HepG2 (cell line): ENCODE results near the gene C12orf60. TPM values are rescaled to one million over a fixed set of nuclear protein-coding genes. Genes with fewer than 3 reads are reported as not detected.

Experiments used
- ATAC-seq: fragments of 200-7000 bp; cut with Tn5 transposase; 3 replicates; pipeline ENCODE4 v1.9.1; 2020; ENCODE audit warnings: mild to moderate bottlenecking, moderate library complexity
- BruUV-seq: library from RNA; stranded (reverse); fragments of 400-500 nt; replicated peaks from 2 replicates; lab custom pipeline; 2021; lab: Mats Ljungman, UMichigan
- CTCF ChIA-PET: fragments of 300-600 bp; formaldehyde crosslinking; extraction: SDS; loops from one replicate; lab custom pipeline; 2021; ENCODE audit warnings: low total read pairs, inconsistent platforms, low intra/inter-chr PET ratio; lab: Yijun Ruan, JAX
- POLR2A ChIA-PET: fragments of 350-600 bp; sonication (Branson Sonifier 250); formaldehyde crosslinking; loops from one replicate; lab custom pipeline; 2020; ENCODE audit warnings: antibody characterized with exemption, inconsistent platforms; lab: Yijun Ruan, JAX
- DNase-seq: peaks from one replicate; pipeline ENCODE4 v3.0.0-alpha.2; 2015; ENCODE audit warnings: low spot score
- FAIRE-seq: peaks from 3 replicates; lab custom pipeline; 2011; peaks lifted over from hg19 to GRCh38; lab: Jason Lieb, UNC
- H2AFZ ChIP-seq: one replicate; pipeline ENCODE4 v1.6.1; 2011; ENCODE audit warnings: low read length, inconsistent platforms
- H3K27ac ChIP-seq: fragments of 300-600 bp; 3 replicates; pipeline ENCODE4 v1.8.0; 2011; ENCODE audit warnings: mixed run types, mild to moderate bottlenecking, mixed read lengths, low read length, inconsistent platforms; ENCODE audit not compliant: insufficient read depth; ENCODE audit errors: extremely low read length
- H3K27me3 ChIP-seq, 2 experiments: fragments of 200-600 bp in 1 of 2; 2 replicates in 1 of 2; 3 replicates in 1 of 2; pipeline versions ENCODE4 v1.6.0 to v1.8.0; 2011; ENCODE audit warnings: low read length in 2 of 2, mild to moderate bottlenecking in 2 of 2, moderate library complexity in 2 of 2, inconsistent platforms in 1 of 2; ENCODE audit not compliant: insufficient read depth in 2 of 2, control insufficient read depth in 1 of 2
- H3K36me3 ChIP-seq, 2 experiments: fragments of 200-600 bp in 1 of 2; replicated peaks in 1 of 2; 2 replicates in 1 of 2; 3 replicates in 1 of 2; pipeline versions ENCODE4 v1.5.1 to v1.8.0; 2011; ENCODE audit warnings: low read length in 2 of 2, inconsistent platforms in 1 of 2; ENCODE audit not compliant: insufficient read depth in 2 of 2, control insufficient read depth in 1 of 2
- H3K4me1 ChIP-seq: 2 replicates; pipeline ENCODE4 v1.5.1; 2012; ENCODE audit warnings: low read length, inconsistent platforms; ENCODE audit not compliant: insufficient read depth
- H3K4me2 ChIP-seq: 2 replicates; pipeline ENCODE4 v1.6.0; 2011; ENCODE audit warnings: low read depth, low read length, inconsistent platforms
- H3K4me3 ChIP-seq, 3 experiments: fragments of 200-600 bp in 1 of 3; sonication (generic), shearing (Covaris generic) in 1 of 3; replicated peaks in 1 of 3; 2 replicates each; pipeline ENCODE4 v1.5.1; 2011 to 2016; ENCODE audit warnings: low read length in 3 of 3, inconsistent platforms in 2 of 3, low read depth in 2 of 3, mild to moderate bottlenecking in 2 of 3, control low read depth in 1 of 3, mixed read lengths in 1 of 3; ENCODE audit not compliant: insufficient read depth in 1 of 3
- H3K79me2 ChIP-seq: one replicate; pipeline ENCODE4 v1.6.1; 2011; ENCODE audit warnings: low read length, inconsistent platforms; ENCODE audit not compliant: insufficient read depth
- H3K9ac ChIP-seq: 2 replicates; pipeline ENCODE4 v1.6.0; 2011; ENCODE audit warnings: mild to moderate bottlenecking, low read depth, low read length, inconsistent platforms; ENCODE audit not compliant: insufficient read depth
- H3K9me3 ChIP-seq: 2 replicates; pipeline ENCODE4 v1.5.1; 2012; ENCODE audit warnings: mild to moderate bottlenecking, low read length
- H4K20me1 ChIP-seq: 2 replicates; pipeline ENCODE4 v1.6.0; 2011; ENCODE audit warnings: inconsistent platforms, mild to moderate bottlenecking, low read length, moderate library complexity; ENCODE audit not compliant: insufficient read depth
- CCDC6 ChIP-seq: sonication (generic); formaldehyde crosslinking; IDR thresholded peaks from 2 replicates; pipeline ENCODE4 v1.8.1; 2022; ENCODE audit warnings: mild to moderate bottlenecking, missing genetic modification reagents, moderate library complexity
- ESRRA ChIP-seq: sonication (generic); formaldehyde crosslinking; IDR thresholded peaks from 2 replicates; pipeline ENCODE4 v1.5.1; 2020; ENCODE audit warnings: mild to moderate bottlenecking, low read depth, missing genetic modification reagents
- FOXC1 ChIP-seq: sonication (generic); formaldehyde crosslinking; IDR thresholded peaks from 2 replicates; pipeline ENCODE4 v1.8.0; 2022; ENCODE audit warnings: mild to moderate bottlenecking, missing genetic modification reagents, borderline replicate concordance
- GATA4 ChIP-seq: sonication (generic); IDR thresholded peaks from 2 replicates; pipeline ENCODE4 v1.6.1; 2016; ENCODE audit warnings: antibody characterized with exemption, low read depth, borderline replicate concordance
- HIVEP1 ChIP-seq: sonication (generic); formaldehyde crosslinking; IDR thresholded peaks from 2 replicates; pipeline ENCODE4 v1.4.0; 2020; ENCODE audit warnings: mild to moderate bottlenecking, missing genetic modification reagents
- MEF2D ChIP-seq: sonication (generic); formaldehyde crosslinking; IDR thresholded peaks from 2 replicates; pipeline ENCODE4 v1.5.1; 2020; ENCODE audit warnings: mild to moderate bottlenecking, missing genetic modification reagents
- MIER2 ChIP-seq: IDR thresholded peaks from 2 replicates; pipeline ENCODE4 v1.6.1; 2016; ENCODE audit warnings: missing biosample characterization, missing genetic modification reagents
- RARA ChIP-seq: IDR thresholded peaks from 2 replicates; pipeline ENCODE4 v1.6.1; 2016; ENCODE audit warnings: missing genetic modification reagents, missing compliant biosample characterization
- SETDB1 ChIP-seq: sonication (generic); formaldehyde crosslinking; IDR thresholded peaks from 2 replicates; pipeline ENCODE4 v1.5.1; 2020; ENCODE audit warnings: missing genetic modification reagents, mild to moderate bottlenecking, borderline replicate concordance
- TARDBP ChIP-seq: sonication (generic); formaldehyde crosslinking; IDR thresholded peaks from 2 replicates; pipeline ENCODE4 v1.8.0; 2022; ENCODE audit warnings: mild to moderate bottlenecking, missing genetic modification reagents
- TEAD2 ChIP-seq: sonication (generic); formaldehyde crosslinking; IDR thresholded peaks from 2 replicates; pipeline ENCODE4 v1.9.0; 2021; ENCODE audit warnings: missing genetic modification reagents
- TOPORS ChIP-seq: sonication (generic); formaldehyde crosslinking; IDR thresholded peaks from 2 replicates; pipeline ENCODE4 v1.8.0; 2023; ENCODE audit warnings: mild to moderate bottlenecking, missing genetic modification reagents
- ZNF260 ChIP-seq: sonication (generic); formaldehyde crosslinking; IDR thresholded peaks from 2 replicates; pipeline ENCODE4 v1.4.0; 2020; ENCODE audit warnings: missing genetic modification reagents, low read depth, mild to moderate bottlenecking, borderline replicate concordance
- ZNF430 ChIP-seq: sonication (generic); formaldehyde crosslinking; IDR thresholded peaks from 2 replicates; pipeline ENCODE4 v1.9.0; 2021; ENCODE audit warnings: mild to moderate bottlenecking, missing genetic modification reagents
- ZNF614 ChIP-seq: IDR thresholded peaks from 2 replicates; pipeline ENCODE4 v1.6.1; 2018; ENCODE audit warnings: missing biosample characterization, missing genetic modification reagents, inconsistent platforms, borderline replicate concordance
- ZNF629 ChIP-seq: sonication (generic); formaldehyde crosslinking; conservative IDR thresholded peaks from 2 replicates; pipeline ENCODE4 v1.5.0; 2020; ENCODE audit warnings: missing genetic modification reagents
- WGBS: methylation state at CpG from one replicate; pipeline ENCODE4 v1.1.6; 2017; ENCODE audit warnings: low lambda C conversion rate; 5-methylcytosine and 5-hydroxymethylcytosine counted together
- in situ Hi-C: cut with HindIII; loops from 2 replicates; pipeline ENCODE4 v1.10.0; 2017; ENCODE audit warnings: low pct_unique_long_range_greater_than_20kb; ENCODE audit not compliant: extremely low pct_ligation_motif_present
- intact Hi-C: fragments of 100-400 bp; cut with micrococcal nuclease; formaldehyde crosslinking; loops from one replicate; pipeline ENCODE4 v1.10.0; 2022; ENCODE audit not compliant: unreplicated experiment
- polyA plus RNA-seq, 8 experiments: library from polyadenylated mRNA; depleted of rRNA in 3 of 8; stranded (reverse) in 7 of 8; unstranded in 1 of 8; fragments of >200 nt; fragmentation: Illumina TruSeq in 4 of 8; extraction: Trizol in 4 of 8; gene quantifications; 2 replicates each; pipeline versions ENCODE4 v1.2.1 to v1.2.3, GENCODE V29; 2011 to 2016; ENCODE audit warnings: low read depth in 4 of 8, missing spikeins in 1 of 8, mixed read lengths in 1 of 8; ENCODE audit not compliant: insufficient read depth in 1 of 8
- total RNA-seq, 5 experiments: library from RNA; depleted of rRNA; stranded (reverse); fragments of >200 nt; fragmentation: Illumina TruSeq; extraction: Trizol; gene quantifications; 2 replicates each; pipeline ENCODE4 v1.2.3, GENCODE V29; 2016; ENCODE audit warnings: low read depth in 1 of 5
- TF ChIP-seq, protein P1 (sequence below): sonication (generic); formaldehyde crosslinking; IDR thresholded peaks from 2 replicates; pipeline ENCODE4 v1.8.0; 2022; ENCODE audit warnings: mild to moderate bottlenecking, missing genetic modification reagents, moderate library complexity
- TF ChIP-seq, protein P2 (sequence below): sonication (generic); formaldehyde crosslinking; IDR thresholded peaks from 2 replicates; pipeline ENCODE4 v1.5.1; 2020; ENCODE audit warnings: missing genetic modification reagents, mild to moderate bottlenecking, borderline replicate concordance
- TF ChIP-seq, protein P3 (sequence below): sonication (generic); formaldehyde crosslinking; IDR thresholded peaks from 2 replicates; pipeline ENCODE4 v1.5.1; 2020; ENCODE audit warnings: missing genetic modification reagents, mild to moderate bottlenecking, borderline replicate concordance

The C12orf60 gene
- total and polyA plus RNA-seq, 2 of the 13 experiments (the other 11 are each of a cell fraction or from before 2014, with no cell fraction given): 0.55 to 1.4 TPM

DNA sequence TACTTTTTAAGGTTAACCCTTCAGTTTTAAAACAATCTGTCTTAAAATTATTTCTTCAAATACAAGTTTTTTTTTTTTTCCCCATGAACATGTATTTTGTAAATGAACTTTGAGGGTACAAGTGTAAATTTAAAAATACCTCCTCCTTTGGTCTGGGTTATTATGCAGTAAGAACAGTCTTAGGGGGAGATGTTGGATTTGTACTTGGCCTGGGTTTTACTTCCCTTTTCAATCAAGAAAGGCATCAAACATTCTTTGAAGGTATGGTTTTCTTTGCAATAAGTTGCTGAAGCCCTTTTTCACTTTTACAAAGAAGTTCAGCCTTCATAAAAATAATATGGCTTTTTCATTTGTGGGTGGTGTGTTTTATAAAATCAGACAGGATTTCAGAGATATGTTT lies 20.7 kb upstream of the C12orf60 start:
- no peak overlapping the region for H3K4me2 ChIP-seq
- H4K20me1 ChIP-seq: no peaks in the 10 kb centered on the region
- DNase-seq (no peak), FAIRE-seq (no peak), ATAC-seq (no peak)
- TF ChIP-seq ESRRA (CRISPR knock-in tag): no peak
- TF ChIP-seq CCDC6: no peak
- TF ChIP-seq, protein P1, sequence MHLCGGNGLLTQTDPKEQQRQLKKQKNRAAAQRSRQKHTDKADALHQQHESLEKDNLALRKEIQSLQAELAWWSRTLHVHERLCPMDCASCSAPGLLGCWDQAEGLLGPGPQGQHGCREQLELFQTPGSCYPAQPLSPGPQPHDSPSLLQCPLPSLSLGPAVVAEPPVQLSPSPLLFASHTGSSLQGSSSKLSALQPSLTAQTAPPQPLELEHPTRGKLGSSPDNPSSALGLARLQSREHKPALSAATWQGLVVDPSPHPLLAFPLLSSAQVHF (CRISPR knock-in tag): no peak
- TF ChIP-seq MIER2 (CRISPR knock-in tag): no peak
- in situ Hi-C loops (no loop called here), intact Hi-C loops (no loop called here)
- no peak overlapping the region for H3K27ac ChIP-seq
- H3K27me3 ChIP-seq: no peaks in the 10 kb centered on the region; a peak in 1 of 5 replicates
- BruUV-seq: no TSS peak
- no peak overlapping the region for H3K4me3 ChIP-seq
- ChIA-PET POLR2A (interaction anchor here (3.3 kb wide), 1 partner anchor 12 kb away, joined by 26 read pairs; a partner anchor contains a TSS), CTCF (no interaction called here)
- no peak overlapping the region for H3K9ac ChIP-seq
- no peaks in the 10 kb centered on the region for H3K79me2 ChIP-seq
- H2AFZ ChIP-seq: no peak overlapping the region
- H3K4me1 ChIP-seq: peaks cover 18% of the 10 kb centered on the region
- no peaks in the 10 kb centered on the region for H3K9me3 ChIP-seq
- peaks cover 2 to 10% of the 10 kb centered on the region in 2 experiments; a peak in 3 of 5 replicates for H3K36me3 ChIP-seq

- no peaks in the 10 kb centered on the region for H3K9me3 ChIP-seq
- intact Hi-C loops (no loop called here), in situ Hi-C loops (no loop called here)
- H3K9ac ChIP-seq: no peak overlapping the region
- CTCF ChIA-PET: no interaction called here
- peaks cover 7 to 27% of the 10 kb centered on the region in 2 experiments; a peak in 4 of 5 replicates for H3K36me3 ChIP-seq
- H3K4me3 ChIP-seq: no peak overlapping the region
- H3K27me3 ChIP-seq: no peaks in the 10 kb centered on the region; a peak in 1 of 5 replicates
- H4K20me1 ChIP-seq: no peaks in the 10 kb centered on the region
- FAIRE-seq (no peak), DNase-seq (no peak), ATAC-seq (no peak)
- H3K79me2 ChIP-seq: no peaks in the 10 kb centered on the region
- no peak overlapping the region for H2AFZ ChIP-seq
- WGBS: 97% methylated on average over 2 of the region's 2 CpGs
- TF ChIP-seq ZNF614 (CRISPR knock-in tag) (no peak), TEAD2 (no peak), GATA4 (no peak), TARDBP (CRISPR knock-in tag) (no peak), ZNF260 (CRISPR knock-in tag) (no peak), TOPORS (CRISPR knock-in tag) (no peak), MEF2D (no peak), HIVEP1 (CRISPR knock-in tag) (no peak), ZNF629 (no peak), SETDB1 (CRISPR knock-in tag) (no peak), MIER2 (CRISPR knock-in tag) (no peak), FOXC1 (CRISPR knock-in tag) (no peak), RARA (CRISPR knock-in tag) (no peak), ZNF430 (no peak)
- TF ChIP-seq, protein P2, sequence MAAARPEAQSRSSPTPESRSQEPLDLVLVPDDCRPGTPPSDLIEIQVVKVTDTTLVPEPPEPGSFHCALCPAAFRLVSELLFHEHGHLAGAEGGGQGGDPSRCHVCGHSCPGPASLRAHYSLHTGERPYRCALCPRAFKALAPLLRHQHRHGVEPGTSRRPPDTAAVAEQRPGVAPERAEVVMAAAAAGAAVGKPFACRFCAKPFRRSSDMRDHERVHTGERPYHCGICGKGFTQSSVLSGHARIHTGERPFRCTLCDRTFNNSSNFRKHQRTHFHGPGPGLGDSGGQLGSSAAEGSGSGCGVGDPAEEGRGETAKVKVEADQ (CRISPR knock-in tag): no peak
- TF ChIP-seq, protein P3, sequence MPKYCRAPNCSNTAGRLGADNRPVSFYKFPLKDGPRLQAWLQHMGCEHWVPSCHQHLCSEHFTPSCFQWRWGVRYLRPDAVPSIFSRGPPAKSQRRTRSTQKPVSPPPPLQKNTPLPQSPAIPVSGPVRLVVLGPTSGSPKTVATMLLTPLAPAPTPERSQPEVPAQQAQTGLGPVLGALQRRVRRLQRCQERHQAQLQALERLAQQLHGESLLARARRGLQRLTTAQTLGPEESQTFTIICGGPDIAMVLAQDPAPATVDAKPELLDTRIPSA: no peak
- BruUV-seq: no TSS peak
- H3K4me2 ChIP-seq: no peak overlapping the region
- H3K27ac ChIP-seq: no peak overlapping the region
- peaks cover 13% of the 10 kb centered on the region for H3K4me1 ChIP-seq
- POLR2A ChIA-PET: interaction anchor here (1.4 to 1.9 kb wide), 2 partner anchors 13 to 19 kb away, joined by 6 to 7 read pairs; partner anchors contain the start of genes C12orf60 and WBP11
Observed at GRCh38 chr12:14784471-14784870, 19.0 kb upstream of the C12orf60 start.
